ENCODE results near the gene CLINT1.
A peak's percentile ranks its signal among the peaks of the same experiment; 100 is the strongest.
"Not testable (repeated sequence)": the region's sequence is repeated elsewhere in the genome, so short reads cannot be mapped to it uniquely, and the experiment has no call there.

Gene CLINT1

DNA sequence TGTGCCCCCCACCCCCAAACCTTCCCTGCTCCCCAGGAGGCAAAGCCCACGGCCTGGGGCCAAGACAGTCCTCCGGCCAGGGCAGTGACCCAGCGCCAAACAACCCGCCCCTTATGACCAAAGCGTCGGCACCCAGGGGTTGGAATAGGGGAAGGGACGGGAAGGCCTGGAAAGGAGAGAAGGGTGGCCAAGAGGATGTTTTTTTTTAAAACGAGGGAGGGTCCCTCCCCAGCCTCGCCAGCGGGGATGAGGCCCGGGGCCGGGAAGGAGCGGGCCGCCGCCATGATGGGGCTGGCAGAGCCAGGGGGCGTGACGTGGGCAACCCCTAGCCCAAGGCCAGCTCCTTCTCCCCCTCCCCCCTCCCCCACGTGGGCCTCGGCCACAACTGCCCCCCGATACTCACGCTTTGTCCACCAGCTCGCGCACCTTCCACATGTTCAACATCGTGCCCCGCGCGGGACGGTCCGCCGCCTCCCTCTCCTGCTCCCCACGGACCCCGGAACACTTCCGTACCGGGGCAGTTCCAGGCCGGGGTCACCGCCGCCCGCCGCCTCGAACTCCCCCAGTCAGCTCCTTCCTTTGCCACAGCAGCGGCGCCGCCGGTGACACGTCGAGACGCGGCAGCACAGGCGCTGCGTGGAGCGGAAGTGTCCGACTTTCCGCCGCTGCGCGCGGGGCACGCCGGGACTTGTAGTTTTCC, at the start of gene CLINT1:
Gene CLINT1, minus strand, starts transcription at position 619 of the 700 bp plus-strand sequence. Its CDS starts 175 bp downstream, at position 444.
- DNase-seq: peak; percentile 63

DNA sequence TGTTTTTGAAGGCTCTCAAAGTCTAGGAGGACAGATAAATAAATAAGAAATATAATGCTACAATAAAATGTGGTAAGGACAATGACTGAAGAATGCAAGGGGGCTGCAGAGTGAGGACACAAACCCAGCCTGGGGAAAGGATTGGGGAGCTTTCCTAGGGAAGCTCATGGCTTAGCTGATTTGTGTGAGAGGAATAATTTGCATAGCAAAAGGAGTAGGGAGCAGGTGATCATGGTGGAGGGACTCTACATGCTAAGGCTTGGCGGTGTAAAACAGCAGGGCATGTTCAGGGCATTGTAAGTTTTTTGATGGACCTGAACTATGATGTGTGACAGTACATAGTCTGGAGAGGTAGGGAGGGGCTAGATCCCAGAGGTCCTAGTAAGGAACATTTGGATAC, 49.5 kb upstream of the CLINT1 start:
- DNase-seq: no peak

DNA sequence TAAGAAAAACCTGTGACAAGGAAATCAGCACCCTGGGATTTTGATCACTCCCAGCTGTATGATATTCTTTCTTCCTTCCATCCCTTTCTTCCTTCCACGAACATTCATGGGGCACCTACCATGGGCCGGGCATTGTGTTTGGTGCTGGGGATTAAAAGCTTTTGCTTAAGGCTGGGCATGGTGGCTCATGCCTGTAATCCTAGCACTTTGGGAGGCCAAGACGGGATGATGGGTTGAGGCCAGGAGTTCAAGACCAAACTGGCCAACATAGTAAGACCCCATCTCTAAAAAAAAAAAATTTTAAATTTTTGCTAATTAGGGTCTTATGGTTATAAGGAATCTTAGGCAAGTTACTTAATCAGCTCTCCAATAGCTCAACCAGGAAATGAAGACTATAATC, 48.5 kb upstream of the CLINT1 start:
- DNase-seq: no peak

DNA sequence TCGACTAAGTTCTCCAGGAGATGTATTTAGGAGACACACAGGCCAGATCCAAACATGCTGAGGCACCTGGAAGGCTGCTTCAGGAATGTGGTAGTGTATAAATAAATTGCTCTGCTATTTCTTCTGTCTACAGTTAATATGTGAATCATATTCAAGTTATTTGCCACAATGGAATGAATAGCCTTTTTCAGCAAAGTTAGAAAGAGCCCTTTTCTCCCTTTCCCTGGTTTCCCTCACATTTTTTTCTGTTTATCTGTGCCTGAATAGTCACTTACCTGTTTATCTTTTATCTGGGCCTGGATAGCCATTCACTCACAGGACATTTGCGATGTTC, 44.1 kb upstream of the CLINT1 start:
- no peak for DNase-seq

DNA sequence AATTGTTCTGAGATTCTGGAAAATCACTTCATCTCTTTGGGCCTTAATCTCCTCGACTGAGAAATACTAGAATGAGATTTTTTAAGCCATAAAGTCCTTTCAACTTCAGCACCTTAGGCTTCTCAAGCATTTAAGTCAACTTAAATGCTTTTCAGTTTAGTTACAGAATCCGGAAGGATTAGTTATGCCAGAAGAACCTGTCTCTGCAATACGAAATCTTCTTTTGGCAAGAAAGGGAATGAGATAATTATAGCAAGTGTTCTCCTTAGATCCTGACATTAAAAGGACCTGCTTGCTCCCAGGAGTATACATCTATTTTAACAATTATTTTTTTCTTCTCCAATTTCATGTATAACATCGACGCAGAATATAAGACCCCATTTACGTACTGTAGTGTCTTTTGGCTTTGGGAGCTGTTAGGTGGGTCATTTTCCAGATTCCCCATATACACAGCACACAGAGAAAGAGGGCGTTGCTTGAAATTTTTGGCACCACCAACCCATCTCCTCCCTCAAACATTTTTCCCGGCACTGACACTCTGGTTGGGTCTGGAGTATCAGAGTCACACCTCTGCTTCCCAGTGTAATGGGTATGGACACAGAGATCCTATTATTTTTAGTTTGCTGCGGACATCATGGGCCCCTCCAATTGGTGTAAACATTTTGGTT, 43.6 kb upstream of the CLINT1 start:
- DNase-seq: no peak

GRCh38 chr5:157900644-157901043, 41.7 kb upstream of the CLINT1 start:
- no peak for DNase-seq

- no peak for DNase-seq
These were observed 34.7 kb upstream of the CLINT1 start for GRCh38 chr5:157893611-157894010.

DNA sequence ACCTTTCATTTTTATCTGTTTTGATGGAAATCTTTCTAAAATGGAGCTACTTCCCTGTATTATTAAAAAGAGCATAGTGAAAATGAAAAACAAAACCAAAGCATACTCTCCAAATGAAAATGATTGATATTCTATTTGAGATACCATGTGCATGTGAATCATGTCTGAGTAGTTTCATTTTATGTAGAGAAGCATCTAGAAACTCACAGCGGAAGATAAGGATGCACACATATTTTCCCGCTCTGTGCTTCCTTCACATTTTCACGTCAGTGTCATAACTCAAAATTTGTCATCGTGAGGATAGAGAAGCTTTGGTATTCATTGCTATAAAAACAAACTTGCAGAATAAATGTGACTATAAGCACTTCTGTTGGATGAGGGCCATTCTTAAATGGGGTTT, 34.0 kb upstream of the CLINT1 start:
- DNase-seq: no peak

- no peak for DNase-seq
These were observed 32.1 kb upstream of the CLINT1 start for GRCh38 chr5:157890836-157891597.

DNA sequence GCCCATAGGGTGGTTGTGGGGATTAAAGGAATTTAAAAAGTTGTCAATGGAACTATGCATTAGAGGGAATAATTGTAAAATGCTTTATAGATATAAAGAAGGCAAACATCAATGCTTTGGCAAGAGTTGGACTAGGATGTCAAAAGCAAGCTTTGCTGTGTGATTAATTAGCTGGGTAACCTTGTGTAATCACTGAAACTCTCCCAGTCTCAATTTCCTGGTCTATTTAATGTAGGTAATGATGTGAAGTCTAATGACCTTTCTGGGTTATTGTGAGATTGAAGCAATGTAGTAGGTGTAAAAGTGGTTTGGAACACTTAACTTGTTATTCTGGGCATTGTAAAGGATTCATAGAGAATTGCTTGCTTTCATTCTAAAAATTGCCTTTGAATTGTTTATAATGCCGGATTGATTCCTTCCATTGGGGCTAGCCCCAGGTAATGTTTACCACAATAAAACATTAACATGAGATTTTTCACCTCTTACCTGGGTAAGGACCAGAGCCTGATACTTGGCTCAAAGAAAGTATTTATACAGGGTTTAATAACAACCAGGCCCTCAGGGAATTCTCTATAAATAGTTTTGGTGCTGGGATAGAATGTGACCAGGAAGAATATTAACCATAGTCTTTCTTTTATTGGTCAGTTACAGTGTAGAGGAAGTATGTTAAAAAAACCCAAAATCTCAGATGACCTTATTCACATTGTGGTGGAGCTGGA, 30.0 kb upstream of the CLINT1 start:
- no peak for DNase-seq

- no peak for DNase-seq
These were observed 27.9 kb upstream of the CLINT1 start for GRCh38 chr5:157886796-157887380.

GRCh38 chr5:157885051-157885450, 26.1 kb upstream of the CLINT1 start:
- not testable (repeated sequence) for DNase-seq

- DNase-seq: not testable (repeated sequence)
These were observed 22.6 kb upstream of the CLINT1 start for GRCh38 chr5:157881498-157881897.

GRCh38 chr5:157877821-157878220, 18.9 kb upstream of the CLINT1 start:
- no peak for DNase-seq

DNA sequence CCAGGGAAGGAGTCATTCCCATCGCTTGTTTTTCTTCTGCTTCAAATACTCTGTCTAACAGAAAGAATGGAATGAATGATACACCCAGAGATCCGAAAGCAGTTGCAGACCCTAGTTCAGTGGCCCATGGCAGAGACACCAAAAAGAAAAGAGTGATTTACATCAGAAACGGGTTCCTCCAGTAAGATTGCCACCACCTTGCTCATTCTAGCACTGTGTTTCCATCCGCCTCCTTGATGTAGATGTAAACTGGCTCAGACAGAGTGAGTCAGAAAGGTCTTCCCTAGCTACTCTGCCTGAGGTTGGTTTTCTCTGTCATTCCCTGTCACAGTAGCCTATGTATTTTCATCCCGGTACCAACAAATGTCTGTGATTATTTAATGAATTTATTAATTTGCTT, 15.9 kb upstream of the CLINT1 start:
- no peak for DNase-seq

DNA sequence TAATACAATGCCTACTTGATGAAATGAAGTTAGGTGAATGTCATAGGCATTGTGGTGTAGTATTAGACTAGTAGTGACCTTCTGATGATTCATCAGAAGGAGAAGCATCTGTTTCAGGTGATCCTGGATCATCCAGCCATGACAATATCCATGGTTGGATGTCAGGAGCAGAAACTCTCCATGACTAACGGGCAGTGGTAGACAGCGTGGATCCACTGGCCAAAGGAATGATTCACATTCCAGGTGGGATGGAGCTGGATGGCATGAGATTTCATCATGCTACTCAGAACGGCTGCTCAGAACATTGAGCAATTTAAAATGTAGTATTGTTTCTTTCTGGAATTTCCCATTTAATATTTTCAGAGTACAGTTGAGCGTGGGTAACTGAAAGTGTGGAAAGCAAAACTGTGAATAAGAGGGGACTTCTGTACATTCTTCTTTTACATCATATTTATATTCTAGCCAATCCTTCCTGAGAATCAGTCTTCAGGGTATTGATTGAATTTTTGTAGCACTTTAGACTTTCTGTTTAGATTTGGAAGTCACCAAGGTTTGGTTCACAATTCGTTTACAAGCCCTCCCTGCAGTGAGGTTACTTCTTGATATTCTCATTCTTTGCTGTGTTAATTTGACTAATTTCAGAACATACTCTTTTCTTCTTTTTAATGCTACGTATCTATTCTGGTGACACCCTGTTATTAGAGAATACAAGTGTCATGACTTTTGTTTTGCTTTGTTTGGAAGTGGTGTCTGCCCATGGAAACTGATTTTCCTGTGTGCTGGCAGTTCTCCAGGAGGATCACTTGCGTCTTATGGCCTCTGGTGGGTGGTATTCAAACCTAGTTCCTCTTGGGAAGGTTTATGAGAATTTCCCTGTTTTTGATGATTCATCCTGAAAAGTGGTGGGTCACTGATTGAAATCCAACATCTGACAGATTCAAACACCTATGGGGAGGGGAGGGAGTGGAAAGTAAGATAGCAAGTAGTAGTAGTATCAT, 12.2 kb upstream of the CLINT1 start:
- DNase-seq: no peak

DNA sequence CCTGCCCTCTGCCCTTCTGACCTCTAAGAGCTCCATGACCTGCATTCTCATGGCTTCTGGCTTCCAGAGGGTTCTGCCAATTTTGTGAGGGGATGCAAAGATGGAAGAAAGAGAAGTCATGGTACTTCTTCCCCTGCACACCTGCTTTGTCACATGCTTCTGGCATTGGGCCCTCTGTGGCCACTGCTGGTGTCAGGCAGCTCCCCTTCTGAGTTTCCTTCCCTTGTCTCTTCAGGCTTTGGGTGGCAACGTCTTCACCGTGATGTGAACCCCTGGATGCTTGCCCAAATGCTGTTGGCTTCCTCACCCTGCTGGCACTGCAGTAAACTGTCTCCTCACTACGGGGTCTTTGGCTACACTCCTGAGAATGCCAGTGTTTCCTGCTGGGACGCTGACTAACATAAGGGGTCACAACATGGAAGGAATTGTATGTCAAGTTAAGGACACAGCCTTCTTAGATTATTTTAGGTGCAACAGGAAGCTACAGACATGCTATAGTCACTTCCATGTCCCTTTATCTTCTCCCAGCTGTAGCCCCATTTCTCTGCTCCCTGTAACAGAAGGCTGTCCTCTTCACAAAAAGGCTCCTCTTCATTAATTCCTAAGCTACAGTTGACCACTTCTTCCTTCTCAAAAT, 8.9 kb upstream of the CLINT1 start:
- no peak for DNase-seq

DNA sequence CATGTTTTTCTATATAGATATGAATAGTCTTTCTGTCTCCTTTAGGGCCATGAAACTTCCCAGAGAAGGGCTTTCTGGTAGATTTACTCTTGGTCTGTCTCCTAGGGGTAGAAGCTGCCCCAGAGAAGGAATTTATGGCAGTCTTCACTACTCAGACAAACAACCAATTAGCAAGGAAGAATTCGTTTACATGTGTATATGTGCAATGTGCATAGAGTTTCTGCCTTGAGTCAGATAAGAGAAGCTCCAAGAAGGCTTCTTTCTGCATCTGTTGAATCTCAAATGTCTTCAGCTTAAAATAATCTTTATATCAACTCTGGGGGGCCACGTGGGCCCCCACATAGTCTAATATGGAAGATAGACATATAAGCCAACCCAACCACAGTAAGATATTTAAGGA, 7.6 kb upstream of the CLINT1 start:
- DNase-seq: no peak

DNA sequence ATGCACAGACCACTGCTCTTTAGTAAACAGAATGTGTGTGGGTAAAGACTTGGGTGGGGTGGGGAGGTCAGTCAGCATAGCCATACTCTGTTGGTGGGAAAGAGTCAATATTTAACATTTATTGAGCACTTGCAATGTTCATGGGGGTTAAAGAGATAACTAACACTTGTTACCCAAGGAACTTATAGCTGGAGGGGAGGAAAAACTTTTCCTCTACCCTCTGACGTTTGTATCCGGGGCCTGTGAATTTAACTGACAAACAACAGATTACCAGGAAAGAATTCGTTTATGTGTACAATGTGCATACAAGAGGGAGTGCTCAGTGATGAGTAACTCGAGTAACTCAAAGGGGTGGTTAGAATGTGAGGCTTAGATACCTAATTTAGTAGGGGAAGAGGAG, 6.8 kb upstream of the CLINT1 start:
- no peak for DNase-seq

DNA sequence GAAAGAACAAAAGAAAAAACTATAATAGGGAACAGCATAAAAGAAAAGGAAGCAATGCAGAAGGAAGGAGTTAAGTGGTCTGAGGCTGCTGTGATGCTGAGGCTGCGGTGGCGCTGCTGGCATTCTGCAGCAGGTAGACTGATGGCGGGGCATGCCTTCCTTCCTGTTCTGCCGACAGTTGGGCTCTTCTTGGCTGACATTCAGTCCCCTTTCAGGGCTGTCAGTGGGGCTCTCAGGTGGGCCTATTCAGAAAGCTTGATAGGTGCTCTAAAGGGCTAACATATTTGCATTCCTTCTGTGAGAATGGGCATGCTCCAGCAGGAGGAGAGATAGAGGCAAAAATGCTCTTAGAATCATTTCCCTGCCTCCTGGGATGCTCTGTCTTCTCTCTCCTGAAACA, 5.1 kb upstream of the CLINT1 start:
- DNase-seq: no peak

- no peak for DNase-seq
These were observed 3.4 kb upstream of the CLINT1 start for GRCh38 chr5:157862183-157862851.

All from DMS 273 treated with DMSO at 0.1 percent for 48 hours (cell line).